ENCODE results near the gene MOB2.

The MOB2 gene

DNA sequence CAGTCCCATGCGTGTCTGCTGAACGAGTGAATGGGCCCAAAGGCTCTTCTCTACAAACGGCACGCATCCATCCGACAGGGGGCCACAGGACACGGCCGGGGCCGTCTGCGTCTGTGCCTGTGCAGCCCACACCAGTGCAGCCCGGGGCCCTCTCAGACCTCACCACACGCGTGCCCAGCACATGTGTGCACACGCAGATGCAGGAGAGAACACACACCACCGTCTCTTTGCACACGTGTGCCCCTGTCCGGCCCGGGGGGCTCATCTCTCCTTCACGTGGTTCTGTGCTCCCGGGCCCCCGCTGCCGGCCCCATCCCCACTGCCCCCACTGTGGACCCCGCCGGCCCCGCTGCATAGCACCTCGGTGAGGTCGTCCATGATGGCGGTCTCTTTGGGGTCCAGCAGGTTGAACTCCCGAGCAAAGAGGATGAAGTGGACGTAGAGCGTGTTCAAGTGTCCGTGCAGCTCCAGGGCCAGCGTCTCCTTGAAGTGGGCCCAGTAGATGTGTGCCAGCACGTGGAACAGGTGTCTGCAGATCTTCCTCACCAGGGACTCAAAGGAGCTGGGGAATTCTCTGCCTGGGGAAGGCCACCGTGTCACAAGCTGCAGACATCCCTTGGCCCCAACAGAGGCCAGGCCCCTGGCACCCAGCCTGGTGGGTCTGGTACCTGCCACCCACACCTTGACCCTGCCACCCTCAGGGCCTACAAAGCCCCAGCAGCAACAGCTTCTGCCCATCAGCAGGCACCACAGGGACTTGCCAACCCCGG is 16.5 kb downstream of the MOB2 start:
- DNase-seq, result no peak

DNA sequence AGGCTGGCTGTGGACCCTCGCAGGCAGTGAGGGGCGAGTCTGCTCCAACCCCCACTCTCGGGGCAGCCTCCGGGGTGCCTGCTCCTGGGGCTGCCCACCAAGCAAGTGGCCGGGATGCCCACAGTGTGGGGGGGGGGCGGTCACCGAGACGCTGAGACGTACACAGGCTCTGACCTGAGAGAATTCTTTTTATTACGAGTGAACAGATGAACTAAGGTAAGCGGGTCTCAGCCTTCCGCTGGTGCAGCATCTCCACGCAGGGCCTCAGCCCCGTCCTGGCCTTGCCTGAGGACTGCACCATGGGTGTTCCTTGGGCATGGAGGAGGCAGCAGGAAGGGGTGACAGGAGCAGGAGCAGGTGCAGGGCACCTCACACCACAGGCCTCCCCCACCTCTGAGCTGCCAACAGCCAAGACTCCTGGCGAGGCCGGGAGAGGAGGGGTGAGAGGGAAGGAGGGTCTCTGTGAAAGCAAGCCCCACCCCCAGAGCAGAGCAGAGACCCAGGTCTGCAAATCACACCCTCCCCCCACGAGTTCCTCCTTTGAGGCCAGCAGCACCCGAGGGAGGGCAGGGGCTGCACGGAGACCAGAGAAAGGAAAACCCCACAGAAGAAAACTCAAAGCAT is 17.2 kb downstream of the MOB2 start:
- no peak for DNase-seq

DNA sequence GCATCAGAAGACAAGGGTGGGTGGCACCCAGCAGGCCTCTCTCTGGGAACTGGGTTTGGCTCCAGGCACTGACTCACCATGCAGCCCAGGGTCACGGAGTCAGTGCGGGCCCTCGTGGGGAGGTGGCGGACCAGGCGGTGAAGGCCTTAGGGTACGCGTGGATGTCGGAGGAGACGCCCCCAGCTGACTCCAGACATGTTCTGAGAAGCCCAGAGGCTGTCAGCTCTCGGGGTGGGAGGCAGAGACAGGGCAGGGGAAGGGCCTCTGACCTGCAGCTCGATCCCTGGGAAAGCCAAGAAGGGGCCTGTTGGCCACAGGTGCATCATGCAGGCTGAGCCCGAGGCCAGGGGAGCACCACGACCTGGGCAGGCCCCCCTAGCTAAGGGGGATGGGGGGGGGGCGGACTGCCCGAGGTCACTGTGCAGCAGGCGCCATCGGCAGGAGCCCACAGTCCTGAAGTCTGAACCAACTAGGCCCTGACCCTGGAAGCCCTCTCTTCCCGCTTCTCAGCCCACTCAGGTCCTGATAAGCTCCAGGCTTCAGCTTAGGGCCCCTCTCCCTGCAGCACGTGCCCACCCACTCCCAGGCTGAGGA is 18.0 kb downstream of the MOB2 start:
- DNase-seq, result no peak

DNA sequence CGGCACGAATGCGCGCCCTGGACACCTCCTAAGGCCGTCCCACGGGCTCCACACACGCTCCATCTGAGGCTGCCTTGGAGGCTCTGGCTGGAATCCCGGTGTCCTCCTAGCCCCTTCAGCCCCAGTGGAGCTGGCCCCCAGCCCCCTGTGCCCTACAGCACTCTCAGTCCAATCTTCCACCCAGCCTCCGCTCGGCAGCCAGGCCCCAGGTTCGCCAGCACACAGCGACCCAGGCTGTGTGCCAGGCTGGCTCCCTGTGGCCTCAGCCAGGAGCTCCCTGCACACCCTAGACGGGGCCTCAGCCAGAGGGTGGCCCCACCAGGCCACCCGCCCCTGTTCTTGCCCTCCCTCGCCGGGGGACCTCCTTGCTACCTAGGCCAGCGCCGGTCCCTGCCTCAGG is 18.6 kb downstream of the MOB2 start:
- DNase-seq, result no peak

DNA sequence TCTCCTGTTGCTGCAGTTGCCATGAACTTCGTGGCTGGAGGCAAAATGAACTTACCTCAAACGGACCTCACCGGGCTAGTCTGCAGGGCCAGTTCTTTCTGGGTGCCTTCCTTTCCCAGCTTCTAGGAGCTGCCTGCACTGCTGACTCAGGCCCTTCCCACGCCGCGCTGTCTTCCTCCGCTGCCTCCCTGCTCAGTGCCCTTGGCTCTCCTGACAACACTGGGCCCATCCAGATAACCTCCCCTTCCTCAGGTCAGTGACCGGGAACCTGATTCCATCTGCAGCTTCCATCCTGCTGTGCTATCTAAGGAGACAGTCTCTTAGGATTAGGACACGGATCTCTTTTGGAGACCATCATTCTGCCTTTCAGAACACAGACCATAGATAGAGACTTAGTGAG is 19.3 kb downstream of the MOB2 start:
- DNase-seq, result no peak

DNA sequence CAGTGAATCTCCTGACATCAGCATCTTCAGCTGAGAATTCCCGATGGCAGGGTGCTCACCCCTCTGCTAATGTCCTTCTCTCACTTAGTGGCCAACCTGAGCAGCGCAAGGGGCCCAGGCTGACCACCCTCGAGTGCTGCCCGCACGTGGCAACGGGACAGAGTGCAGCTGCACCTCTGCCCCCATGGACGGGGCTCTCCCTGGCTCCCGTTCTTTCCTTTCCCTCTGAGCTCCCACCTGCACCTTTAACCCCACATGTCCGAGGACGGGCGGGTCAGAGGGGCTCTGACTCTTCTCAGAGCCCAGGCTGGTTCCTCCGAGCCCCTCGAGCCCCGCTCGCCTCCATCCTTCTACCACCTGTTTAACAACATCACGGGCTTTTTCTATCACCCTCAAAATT is 19.8 kb downstream of the MOB2 start:
- DNase-seq, result no peak

DNA sequence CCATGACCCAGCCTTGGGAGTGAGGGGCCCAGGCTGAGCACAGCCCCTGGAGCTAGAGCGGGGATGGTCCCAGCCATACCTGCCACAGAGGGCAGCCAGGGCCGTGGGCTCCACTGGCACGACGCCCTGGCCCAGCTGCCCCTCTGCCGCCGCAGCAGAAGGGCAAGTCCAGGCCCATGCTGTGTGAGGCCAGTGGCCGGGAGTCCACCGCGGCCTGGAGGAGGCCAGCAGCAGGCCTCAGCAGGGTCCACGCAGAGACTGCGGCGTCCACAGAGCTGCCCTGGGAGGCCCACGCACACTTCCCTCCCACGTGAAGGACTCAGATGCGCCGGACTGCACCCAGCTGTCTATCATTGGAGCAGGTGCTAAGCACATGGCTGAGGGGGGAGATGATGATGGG is 23.5 kb downstream of the MOB2 start:
- no peak for DNase-seq

DNA sequence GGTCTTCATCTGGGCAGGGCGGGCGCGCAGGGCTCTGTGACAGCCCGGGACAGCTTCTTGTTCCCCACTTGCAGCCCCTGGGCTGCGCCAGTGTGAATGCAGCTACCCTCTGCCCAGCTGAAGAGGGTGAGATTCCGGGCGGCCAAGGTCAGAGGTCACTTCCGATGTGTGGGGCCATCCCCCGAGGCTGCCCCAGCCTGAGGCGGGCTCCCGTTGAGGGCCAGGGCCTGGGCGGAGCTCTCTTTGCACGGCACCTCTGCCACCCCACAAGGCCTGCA is 23.9 kb downstream of the MOB2 start:
- DNase-seq, result no peak

DNA sequence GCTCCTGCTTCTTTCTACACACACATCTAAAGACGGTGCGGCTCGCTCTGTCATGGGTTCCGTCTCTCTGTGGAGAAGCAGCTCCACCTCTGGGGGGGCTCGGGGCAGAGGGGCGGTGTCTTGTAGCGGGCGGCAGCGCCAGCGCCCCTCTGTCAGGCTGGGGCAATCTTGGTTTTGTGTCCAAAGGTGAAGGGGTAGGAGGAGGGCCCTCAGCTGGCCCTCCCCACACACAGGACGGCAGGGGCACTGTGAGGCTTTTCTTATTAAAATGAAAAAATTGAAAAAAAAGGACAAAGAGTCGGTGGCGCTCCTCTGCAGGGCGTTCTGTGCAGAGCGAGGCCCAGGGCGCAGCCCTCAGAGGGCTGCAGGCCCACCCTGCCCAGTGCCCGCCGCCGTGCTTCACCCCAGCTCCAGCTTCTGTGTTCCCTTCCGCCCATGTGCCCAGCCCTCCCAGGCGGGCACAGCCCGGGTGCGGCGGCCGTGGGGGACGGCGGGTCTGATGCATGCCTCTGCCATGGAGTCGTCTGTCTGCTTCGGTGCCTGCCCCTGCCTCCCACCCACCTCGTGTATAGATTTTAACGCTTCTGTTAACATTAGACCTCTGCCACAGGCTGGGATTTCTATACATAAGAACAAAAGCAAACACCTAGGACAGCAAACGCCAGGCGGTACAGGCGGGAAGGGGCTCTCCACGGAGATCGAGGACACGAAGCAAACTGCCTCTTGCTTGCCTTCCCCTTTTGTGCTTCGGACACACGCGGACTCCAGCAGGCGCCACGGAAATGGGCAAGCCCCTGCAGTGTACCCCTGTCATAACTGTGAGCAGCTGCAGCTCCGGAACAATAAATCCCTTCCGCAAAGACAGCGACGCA is 24.5 kb downstream of the MOB2 start:
- DNase-seq, result no peak

DNA sequence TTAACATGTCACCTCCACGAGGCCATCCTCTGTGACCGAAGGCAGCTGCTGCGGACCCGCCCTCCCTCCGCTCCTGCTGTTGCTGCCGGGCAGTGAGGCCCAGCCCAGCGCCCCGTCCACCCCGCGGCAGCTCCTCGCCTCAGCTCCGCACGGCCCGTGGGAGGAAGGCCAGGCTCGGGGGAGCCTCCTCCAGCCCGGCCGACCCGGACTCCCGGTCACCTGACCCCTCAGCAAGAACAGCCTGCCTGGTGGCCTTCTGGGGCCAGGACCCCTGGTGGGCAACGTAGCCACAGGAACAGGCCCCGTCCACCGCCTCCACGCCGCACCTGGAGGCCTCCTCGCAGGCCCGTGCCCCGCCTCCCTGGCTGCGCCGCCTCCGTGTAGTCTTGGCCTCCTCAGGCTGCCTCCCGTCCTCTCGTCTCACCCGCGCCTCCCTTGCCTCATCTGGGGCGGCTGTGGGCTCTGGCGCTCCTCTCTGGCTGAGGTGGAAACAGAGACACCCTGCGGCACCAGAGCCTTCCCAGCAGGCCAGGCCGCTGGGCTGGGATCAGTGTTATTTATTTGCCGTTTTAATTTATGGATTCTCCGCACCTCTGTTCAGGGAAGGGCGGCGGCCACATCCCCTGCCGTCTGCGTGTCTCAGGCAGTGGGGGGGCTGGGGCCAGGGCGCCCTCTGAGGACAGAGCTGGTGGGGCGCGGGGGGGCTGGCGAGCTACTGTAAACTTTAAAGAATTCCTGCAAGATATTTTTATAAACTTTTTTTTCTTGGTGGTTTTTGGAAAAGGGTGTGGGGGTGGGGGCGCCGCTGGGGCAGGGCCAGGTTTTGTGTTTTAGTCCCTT is 25.4 kb downstream of the MOB2 start:
- DNase-seq, result no peak

DNA sequence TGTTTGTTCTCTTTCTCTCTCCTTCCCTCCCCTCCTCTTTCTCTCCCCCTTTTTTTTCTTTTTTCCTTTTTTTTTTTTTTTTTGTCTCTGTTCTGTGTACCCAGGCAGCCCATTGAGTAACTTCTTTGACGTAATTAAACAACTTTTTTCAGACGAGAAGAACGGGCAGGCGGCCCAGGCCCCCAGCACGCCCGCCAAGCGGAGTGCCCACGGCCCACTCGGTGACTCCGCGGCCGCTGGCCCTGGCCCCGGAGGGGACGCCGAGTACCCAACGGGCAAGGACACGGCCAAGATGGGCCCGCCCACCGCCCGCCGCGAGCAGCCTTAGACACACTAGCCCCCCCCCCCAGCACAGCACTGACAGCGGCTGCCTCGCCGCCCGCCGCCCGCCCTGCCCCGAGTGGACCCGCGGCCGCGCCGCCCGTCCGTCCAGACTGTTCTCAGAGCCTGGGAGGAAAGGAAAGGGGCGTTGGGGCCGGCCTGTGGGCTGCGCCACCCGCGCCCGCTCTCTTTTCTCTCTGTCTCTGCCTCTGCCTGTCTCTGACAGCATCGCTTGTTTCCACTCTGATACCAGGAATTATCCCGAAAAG is 26.1 kb downstream of the MOB2 start:
- DNase-seq, result no peak

DNA sequence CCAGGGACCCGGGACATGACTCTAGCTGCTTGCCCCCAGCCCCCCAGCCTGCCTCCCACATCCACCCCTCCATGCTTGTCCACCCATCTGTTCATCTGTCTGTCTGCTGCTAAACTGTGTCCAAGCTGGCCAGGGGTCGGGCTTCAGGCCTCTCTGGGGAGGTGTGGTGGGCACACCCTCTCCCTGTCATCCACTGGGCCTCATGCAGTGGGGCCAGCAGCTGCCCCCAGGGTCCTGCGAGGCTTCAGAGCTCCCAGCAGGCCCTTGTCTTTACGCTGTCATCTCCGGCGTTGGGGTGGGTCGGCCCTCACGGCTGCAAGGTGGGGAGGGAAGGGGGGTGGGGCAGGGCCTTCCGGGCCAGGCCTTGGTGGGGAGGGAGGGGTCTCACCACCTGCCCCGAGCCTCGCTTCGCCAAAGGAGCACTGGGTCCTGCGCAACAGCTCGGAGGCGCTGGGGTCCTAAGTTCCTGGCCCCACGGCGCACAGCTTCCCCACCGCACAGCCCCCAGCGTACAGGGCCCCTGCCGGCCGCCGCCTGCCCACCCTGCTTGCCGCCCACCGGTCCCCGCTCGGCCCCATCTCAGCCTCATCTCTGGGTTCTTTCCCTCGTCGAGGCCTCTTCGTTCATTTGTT is 26.7 kb downstream of the MOB2 start:
- no peak for DNase-seq

DNA sequence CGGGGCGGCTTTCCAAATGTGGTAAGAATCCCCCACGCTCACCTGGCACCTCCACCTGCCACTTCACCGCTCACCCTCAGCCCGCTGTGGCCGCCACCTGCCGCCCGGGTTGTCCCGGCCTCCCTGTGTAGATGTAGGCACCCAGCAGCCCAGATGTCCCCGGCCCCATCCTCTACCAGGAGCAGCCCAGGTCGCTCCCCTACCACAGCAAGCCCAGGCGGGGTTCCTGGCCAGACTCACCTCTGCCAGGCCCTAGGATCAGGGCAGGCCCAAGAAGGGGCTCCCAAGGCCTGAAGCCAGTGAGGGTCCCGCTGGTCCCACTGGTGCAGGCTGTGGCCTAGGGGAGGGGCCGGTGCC is 27.4 kb downstream of the MOB2 start:
- DNase-seq, result no peak

DNA sequence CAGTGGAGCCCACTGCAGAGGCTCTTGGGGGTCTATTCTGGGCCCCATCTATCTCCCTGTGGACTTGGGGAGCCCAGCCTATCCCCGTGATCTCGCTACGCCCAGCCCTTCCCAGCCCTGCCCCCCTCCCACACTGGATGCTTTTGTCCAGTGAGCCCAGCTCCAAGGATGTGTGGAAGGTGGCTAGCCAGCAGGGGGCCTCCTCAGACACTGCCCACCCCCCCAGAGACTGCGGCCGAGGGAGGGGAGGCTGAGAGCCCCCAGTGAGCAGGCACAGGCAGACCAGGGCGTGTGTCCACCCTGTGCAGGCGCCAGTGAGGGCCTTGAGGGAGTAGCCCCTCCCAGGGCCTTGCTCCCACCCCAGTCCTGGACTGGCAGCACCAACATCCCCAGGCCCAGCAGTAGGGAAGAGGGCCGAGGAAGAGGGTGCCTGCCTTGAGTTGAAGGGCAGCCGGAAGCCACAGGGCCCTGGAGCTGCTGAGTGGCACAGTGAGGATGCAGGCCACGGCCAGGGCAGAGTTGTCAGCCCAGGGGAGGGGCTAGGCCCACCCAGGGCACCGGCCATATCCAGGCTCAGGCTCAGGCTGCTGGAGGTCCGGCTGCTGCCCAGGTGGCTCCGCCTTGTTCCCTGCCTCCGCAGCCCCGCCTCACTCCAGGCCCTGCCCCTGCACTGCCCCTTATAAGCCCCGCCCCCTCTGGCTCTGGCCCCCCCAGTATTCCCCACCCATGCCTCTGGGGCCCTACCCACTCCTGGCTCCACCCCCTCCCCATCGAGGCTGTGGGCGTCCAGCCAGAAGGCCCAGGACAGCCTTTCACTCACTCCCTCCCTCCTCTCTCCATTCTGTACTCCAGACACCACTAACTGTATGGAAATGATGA is 28.0 kb downstream of the MOB2 start:
- DNase-seq, result no peak

DNA sequence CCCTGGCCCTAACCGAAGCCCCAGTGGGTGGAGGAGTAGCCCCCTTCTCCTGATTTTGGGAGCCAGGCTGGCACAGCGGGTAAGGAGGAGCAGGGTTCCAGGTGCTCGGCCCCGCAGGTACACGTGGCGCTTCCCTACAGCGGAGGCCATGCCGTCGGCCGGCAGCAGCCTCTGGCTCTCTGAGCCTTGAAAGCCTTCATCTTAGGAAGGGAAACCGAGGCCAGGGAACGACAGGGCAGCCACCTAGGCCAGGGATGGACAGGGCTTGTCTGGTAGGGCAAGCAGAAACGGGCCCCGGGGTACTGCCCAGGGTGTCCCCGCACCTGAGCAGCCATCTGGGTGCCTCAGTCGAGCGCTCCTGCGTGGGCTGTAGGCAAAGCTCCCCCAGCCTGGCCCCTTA is 28.7 kb downstream of the MOB2 start:
- DNase-seq, result no peak

DNA sequence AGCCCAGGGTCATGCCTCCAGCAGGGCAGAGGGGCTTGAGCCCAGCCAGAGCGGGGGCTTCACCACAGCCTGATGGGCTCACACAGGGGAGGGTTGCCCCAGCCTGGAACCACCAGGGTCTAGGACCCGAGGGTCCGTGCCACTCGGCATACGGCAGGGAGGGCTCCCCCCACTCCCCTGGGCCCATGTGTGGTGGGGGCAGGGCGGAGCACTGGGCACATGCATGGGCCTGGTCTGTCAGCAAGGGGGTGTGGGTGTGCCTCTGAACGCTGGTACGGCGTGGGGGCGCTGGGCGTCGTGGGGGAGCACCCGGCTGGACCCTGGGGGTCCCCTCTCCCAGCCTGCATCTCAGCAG is 29.3 kb downstream of the MOB2 start:
- DNase-seq, result no peak

DNA sequence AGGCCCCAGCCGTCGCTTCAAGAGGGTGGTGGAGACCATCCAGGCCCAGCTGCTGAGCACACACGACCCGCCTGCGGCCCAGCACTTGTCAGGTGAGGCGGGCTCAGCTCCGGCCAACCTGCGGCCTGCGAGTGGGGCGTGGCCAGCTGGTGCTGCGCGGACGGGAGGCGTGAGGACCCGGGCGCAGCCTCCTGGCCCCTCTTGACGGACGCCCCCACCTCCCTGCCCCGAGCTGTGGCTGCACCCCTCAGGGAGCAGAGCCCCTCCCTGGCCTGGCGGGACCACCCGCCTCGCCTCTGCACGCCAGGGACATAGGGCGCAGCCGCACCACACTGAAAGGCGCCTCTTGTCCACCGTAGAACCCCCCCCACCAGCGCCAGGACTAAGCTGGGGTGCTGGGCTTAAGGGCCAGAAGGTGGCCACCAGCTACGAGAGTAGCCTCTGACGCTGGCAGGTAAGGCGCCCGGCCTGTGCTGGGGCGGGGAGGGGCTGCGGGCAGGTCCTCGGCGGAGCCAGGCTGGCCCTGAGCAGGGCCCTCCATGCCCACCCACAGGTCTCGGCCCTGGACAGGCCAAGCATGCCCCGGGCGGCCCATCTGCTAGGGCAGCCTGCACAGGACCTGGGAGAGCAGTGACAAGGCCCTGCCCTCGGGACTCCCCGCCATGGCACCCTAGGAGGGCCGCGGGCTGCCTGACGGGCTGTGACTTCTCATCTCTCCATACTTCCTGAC is 29.8 kb downstream of the MOB2 start:
- DNase-seq, result no peak

DNA sequence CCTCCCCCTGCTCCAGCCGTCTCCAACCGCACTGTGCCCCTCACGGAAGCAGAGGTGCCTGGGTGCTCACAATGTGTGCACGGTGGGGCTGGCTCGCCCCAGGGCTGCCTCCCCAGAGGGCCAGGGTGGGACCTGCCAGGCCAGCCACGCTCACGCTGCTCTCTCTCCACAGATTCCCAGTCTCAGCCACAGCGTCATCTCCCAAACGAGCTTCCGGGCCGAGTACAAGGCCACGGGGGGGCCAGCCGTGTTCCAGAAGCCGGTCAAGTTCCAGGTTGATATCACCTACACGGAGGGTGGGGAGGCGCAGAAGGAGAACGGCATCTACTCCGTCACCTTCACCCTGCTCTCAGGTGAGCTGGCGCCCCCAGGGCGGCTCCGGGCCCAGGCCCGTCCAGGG is 30.4 kb downstream of the MOB2 start:
- DNase-seq, result no peak

DNA sequence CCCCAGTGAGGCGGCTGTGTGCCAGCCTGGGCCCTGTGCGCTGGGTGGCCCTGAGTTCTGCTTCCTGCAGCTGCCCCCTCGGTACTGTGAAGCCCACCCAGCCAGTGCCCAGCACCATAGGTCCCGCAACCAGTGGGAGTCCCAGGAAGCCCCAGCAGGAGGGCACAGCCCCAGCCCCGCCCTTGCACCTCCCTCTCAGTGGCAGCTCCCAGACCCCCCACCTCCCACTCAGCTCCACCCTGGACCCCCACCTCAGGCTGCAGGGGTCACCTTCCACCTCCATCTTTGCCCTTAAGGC is 30.9 kb downstream of the MOB2 start:
- DNase-seq, result no peak

DNA sequence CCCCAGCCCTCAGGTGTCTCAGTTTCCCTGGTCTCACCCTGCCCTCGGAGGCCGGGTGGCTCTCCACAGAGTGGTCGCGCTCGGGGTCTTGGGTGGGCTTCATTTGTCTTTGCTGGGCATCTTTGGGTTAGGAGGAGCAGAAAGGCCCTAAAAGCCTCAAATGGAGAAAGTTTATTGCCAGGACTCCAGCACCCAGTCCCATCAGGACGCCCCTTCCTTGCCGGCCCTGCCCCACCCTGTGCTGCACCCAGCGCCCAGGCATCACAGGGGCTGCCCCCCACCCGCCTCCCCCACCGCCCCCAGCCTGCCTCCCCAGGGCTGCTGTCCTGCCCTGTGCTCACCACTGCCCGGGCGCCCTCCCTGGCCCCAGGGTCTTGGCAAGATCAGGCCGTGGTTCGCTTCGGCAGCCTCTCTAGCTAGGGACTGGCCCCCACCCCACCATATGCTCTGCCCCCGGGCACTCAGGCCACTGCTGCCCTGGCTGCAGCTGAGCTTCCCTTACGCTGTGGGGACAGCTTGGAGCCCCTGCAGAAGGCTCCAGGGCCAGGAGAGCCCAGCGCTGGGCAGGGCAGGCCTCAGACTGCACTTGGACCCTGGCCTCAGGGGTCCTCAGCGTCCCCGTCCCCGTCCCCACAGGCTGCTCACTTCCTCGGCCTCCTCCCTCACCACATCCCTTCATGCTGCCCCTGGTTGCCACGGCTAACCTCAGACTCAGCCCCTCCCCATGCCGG is 31.4 kb downstream of the MOB2 start:
- DNase-seq, result no peak

Measured in activated CD4-positive, alpha-beta T cell treated with anti-CD3 and anti-CD28 coated beads, Interleukin-2, Interleukin-6, amounts not matched to agents 100 ng/mL and 50 ng/mL, durations not matched to agents 16 hours and 8 hours (primary cell).